H1 (cell line): Measurements from ENCODE around the gene TEX38. TPM values are rescaled to one million over a fixed set of nuclear protein-coding genes. Genes with fewer than 3 reads are reported as not detected.

Source experiments
- CTCF ChIA-PET: fragments of 300-600 bp; sonication (Branson Sonifier 250); formaldehyde crosslinking; loops from one replicate; lab custom pipeline; 2021; ENCODE audit not compliant: partially characterized antibody; lab: Charles Lee
- POLR2A ChIA-PET: fragments of 300-600 bp; sonication (Branson Sonifier 250); formaldehyde crosslinking; loops from one replicate; lab custom pipeline; 2021; ENCODE audit warnings: inconsistent platforms; ENCODE audit not compliant: partially characterized antibody; lab: Charles Lee
- DNase-seq, 2 experiments: peaks; one replicate each; pipeline versions ENCODE4 v3.0.0 to v3.0.0-alpha.2; 2010 to 2022; ENCODE audit warnings: low spot score in 2 of 2, low read depth in 1 of 2, mixed read lengths in 1 of 2
- FAIRE-seq: peaks from 2 replicates; lab custom pipeline; 2011; peaks lifted over from hg19 to GRCh38; lab: Jason Lieb, UNC
- H2AFZ ChIP-seq: 2 replicates; pipeline ENCODE4 v1.8.1; 2012; ENCODE audit warnings: low read length, inconsistent platforms
- H2AK5ac ChIP-seq: 2 replicates; pipeline ENCODE4 v1.6.1; 2013; ENCODE audit warnings: low read depth, low read length
- H2BK120ac ChIP-seq: replicated peaks from 2 replicates; pipeline ENCODE3; 2013; ENCODE audit warnings: low read depth, low read length, inconsistent platforms
- H2BK12ac ChIP-seq: 2 replicates; pipeline ENCODE4 v1.6.1; 2013; ENCODE audit warnings: low read depth, low read length
- H2BK15ac ChIP-seq: 2 replicates; pipeline ENCODE4 v1.6.1; 2013; ENCODE audit warnings: low read length
- H2BK20ac ChIP-seq: 2 replicates; pipeline ENCODE4 v1.6.1; 2013; ENCODE audit warnings: low read length
- H2BK5ac ChIP-seq: 2 replicates; pipeline ENCODE4 v1.6.1; 2013; ENCODE audit warnings: low read depth, low read length
- H3K14ac ChIP-seq: 2 replicates; pipeline ENCODE4 v1.6.1; 2013; ENCODE audit warnings: inconsistent platforms; ENCODE audit not compliant: insufficient read length
- H3K18ac ChIP-seq: 2 replicates; pipeline ENCODE4 v1.6.1; 2013; ENCODE audit warnings: low read length; ENCODE audit errors: extremely low read depth
- H3K23ac ChIP-seq: 2 replicates; pipeline ENCODE4 v1.6.1; 2013; ENCODE audit warnings: inconsistent platforms; ENCODE audit not compliant: insufficient read length
- H3K23me2 ChIP-seq: 2 replicates; pipeline ENCODE4 v1.6.1; 2013; ENCODE audit warnings: low read depth, low read length
- H3K27ac ChIP-seq: 2 replicates; pipeline ENCODE4 v1.6.1; 2011; ENCODE audit warnings: low read depth, low read length, inconsistent platforms
- H3K27me3 ChIP-seq, 4 experiments: replicated peaks in 1 of 4; 1 replicate in 1 of 4; 2 replicates in 3 of 4; pipeline versions ENCODE4 v1.6.1 to v1.8.1; 2011 to 2013; ENCODE audit warnings: low read length in 3 of 4, mild to moderate bottlenecking in 3 of 4, inconsistent platforms in 2 of 4, mixed read lengths in 2 of 4, moderate library complexity in 1 of 4; ENCODE audit not compliant: control insufficient read depth in 3 of 4, insufficient read depth in 3 of 4; ENCODE audit errors: extremely low read depth in 1 of 4
- H3K36me3 ChIP-seq, 4 experiments: 2 replicates each; pipeline versions ENCODE4 v1.6.1 to v1.8.1; 2011 to 2013; ENCODE audit warnings: mild to moderate bottlenecking in 4 of 4, low read length in 3 of 4, moderate library complexity in 2 of 4, control low read depth in 1 of 4, inconsistent platforms in 1 of 4; ENCODE audit not compliant: insufficient read depth in 4 of 4, control insufficient read depth in 2 of 4
- H3K4ac ChIP-seq: replicated peaks from 2 replicates; pipeline ENCODE3; 2013; ENCODE audit warnings: low read length, low read depth, mixed read lengths, inconsistent platforms; ENCODE audit not compliant: insufficient read length
- H3K4me1 ChIP-seq, 4 experiments: replicated peaks in 1 of 4; 1 replicate in 1 of 4; 2 replicates in 3 of 4; pipeline versions ENCODE4 v1.6.1 to v1.8.1; 2011 to 2013; ENCODE audit warnings: low read length in 3 of 4, inconsistent platforms in 2 of 4, mixed read lengths in 1 of 4; ENCODE audit not compliant: insufficient read depth in 4 of 4, control insufficient read depth in 3 of 4
- H3K4me2 ChIP-seq, 2 experiments: 2 replicates each; pipeline versions ENCODE4 v1.6.1 to v1.8.1; 2011 to 2013; ENCODE audit warnings: low read depth in 2 of 2, low read length in 2 of 2, control low read depth in 1 of 2, inconsistent platforms in 1 of 2, mild to moderate bottlenecking in 1 of 2; ENCODE audit not compliant: insufficient read depth in 1 of 2
- H3K4me3 ChIP-seq, 4 experiments: fragments of 200-600, 300-600 bp in 1 of 4; sonication (generic), shearing (Covaris generic), sonication (Bioruptor Twin) in 1 of 4; 2 replicates each; pipeline versions ENCODE4 v1.5.1 to v1.8.1; 2011 to 2016; ENCODE audit warnings: low read length in 4 of 4, low read depth in 3 of 4, control low read depth in 2 of 4, inconsistent platforms in 2 of 4, mild to moderate bottlenecking in 2 of 4, mixed read lengths in 1 of 4, moderate library complexity in 1 of 4; ENCODE audit not compliant: insufficient read depth in 2 of 4; ENCODE audit errors: extremely low read depth in 1 of 4
- H3K56ac ChIP-seq: replicated peaks from 2 replicates; pipeline ENCODE3; 2013; ENCODE audit warnings: low read depth, mild to moderate bottlenecking, mixed read lengths, low read length, inconsistent platforms; ENCODE audit not compliant: insufficient read length
- H3K79me1 ChIP-seq: 2 replicates; pipeline ENCODE4 v1.6.1; 2013; ENCODE audit warnings: low read depth, low read length, control low read depth
- H3K79me2 ChIP-seq, 2 experiments: 2 replicates each; pipeline versions ENCODE4 v1.6.1 to v1.8.1; 2012 to 2013; ENCODE audit warnings: low read length in 2 of 2, mild to moderate bottlenecking in 2 of 2, inconsistent platforms in 1 of 2; ENCODE audit not compliant: insufficient read depth in 2 of 2, control insufficient read depth in 1 of 2
- H3K9ac ChIP-seq, 4 experiments: replicated peaks in 1 of 4; 1 replicate in 1 of 4; 2 replicates in 3 of 4; pipeline versions ENCODE4 v1.6.1 to v1.8.1; 2011 to 2013; ENCODE audit warnings: low read depth in 3 of 4, low read length in 3 of 4, control low read depth in 2 of 4, mild to moderate bottlenecking in 2 of 4, moderate library complexity in 2 of 4, inconsistent platforms in 1 of 4; ENCODE audit errors: extremely low read depth in 1 of 4
- H3K9me3 ChIP-seq, 2 experiments: 2 replicates each; pipeline versions ENCODE4 v1.6.1 to v1.8.1; 2012 to 2013; ENCODE audit warnings: mild to moderate bottlenecking in 2 of 2, moderate library complexity in 2 of 2, control low read depth in 1 of 2, inconsistent platforms in 1 of 2, low read depth in 1 of 2, low read length in 1 of 2, mixed read lengths in 1 of 2; ENCODE audit not compliant: insufficient read depth in 2 of 2
- H4K20me1 ChIP-seq, 2 experiments: replicated peaks in 1 of 2; 2 replicates each; pipeline versions ENCODE3 to v1.8.1; 2011 to 2013; ENCODE audit warnings: inconsistent platforms in 2 of 2, low read length in 2 of 2, mild to moderate bottlenecking in 1 of 2; ENCODE audit not compliant: insufficient read depth in 2 of 2, control insufficient read depth in 1 of 2
- H4K5ac ChIP-seq: 2 replicates; pipeline ENCODE4 v1.6.1; 2013; ENCODE audit warnings: low read length, low read depth, mixed read lengths, inconsistent platforms; ENCODE audit not compliant: insufficient read length
- H4K8ac ChIP-seq: 2 replicates; pipeline ENCODE4 v1.8.0; 2013; ENCODE audit warnings: mild to moderate bottlenecking, moderate library complexity, low read length, inconsistent platforms; ENCODE audit not compliant: insufficient read depth; ENCODE audit errors: extremely low read depth
- H4K91ac ChIP-seq: replicated peaks from 2 replicates; pipeline ENCODE3; 2013; ENCODE audit warnings: low read length, mixed read lengths, inconsistent platforms; ENCODE audit not compliant: insufficient read length
- ATF2 ChIP-seq: IDR thresholded peaks from 2 replicates; pipeline ENCODE4 v1.6.1; 2012; ENCODE audit warnings: low read length, inconsistent platforms
- BACH1 ChIP-seq: IDR thresholded peaks from 2 replicates; pipeline ENCODE4 v1.6.1; 2012; ENCODE audit warnings: low read length, improper control_type of control experiment
- CEBPB ChIP-seq: IDR thresholded peaks from 2 replicates; pipeline ENCODE4 v1.6.1; 2012; ENCODE audit warnings: low read depth, low read length
- POLR2AphosphoS5 ChIP-seq: IDR thresholded peaks from 2 replicates; pipeline ENCODE4 v1.6.1; 2011; ENCODE audit warnings: low read depth, low read length
- SIX5 ChIP-seq: IDR thresholded peaks from 2 replicates; pipeline ENCODE4 v1.6.1; 2011; ENCODE audit warnings: mild to moderate bottlenecking, low read depth, low read length
- TBP ChIP-seq: IDR thresholded peaks from 2 replicates; pipeline ENCODE4 v1.6.1; 2011; ENCODE audit warnings: low read depth, low read length, improper control_type of control experiment
- TCF12 ChIP-seq: IDR thresholded peaks from 2 replicates; pipeline ENCODE4 v1.6.1; 2011; ENCODE audit warnings: low read depth, mild to moderate bottlenecking, low read length
- WGBS, 2 experiments: shearing (Covaris generic) in 1 of 2; methylation state at CpG; one replicate each; pipeline versions ENCODE4 v1.1.6 to v1.1.7; 2013 to 2015; ENCODE audit warnings: low lambda C conversion rate in 2 of 2, mixed read lengths in 2 of 2, inconsistent platforms in 1 of 2, low coverage in 1 of 2, missing lambda C conversion rate in 1 of 2; ENCODE audit not compliant: insufficient replicate concordance in 2 of 2, insufficient coverage in 1 of 2, insufficient read length in 1 of 2; ENCODE audit errors: extremely low coverage in 1 of 2, missing lambda C conversion rate in 1 of 2; 5-methylcytosine and 5-hydroxymethylcytosine counted together
- polyA plus RNA-seq, 7 experiments: library from polyadenylated mRNA; depleted of rRNA in 3 of 7; stranded (reverse) in 5 of 7; unstranded in 2 of 7; fragments of >200 nt in 5 of 7; fragments of 200-250 nt in 2 of 7; gene quantifications; 1 replicate in 5 of 7; 2 replicates in 1 of 7; 4 replicates in 1 of 7; pipeline versions ENCODE4 v1.2.1 to v1.2.3, GENCODE V29; 2011 to 2013; ENCODE audit warnings: missing spikeins in 2 of 7, mixed read lengths in 2 of 7
- total RNA-seq: library from RNA; stranded (reverse); fragmentation: NEBNext Ultra II Directional; extraction: Animal tissue kit (Norgen Biotek cat#: 25700); gene quantifications from 2 replicates; pipeline ENCODE4 v1.2.1, GENCODE V29; 2021

Gene TEX38
- total and polyA plus RNA-seq, 2 of the 8 experiments (the other 6 are each of a cell fraction or from before 2014, with no cell fraction given) = 0.33 TPM; not detected in 1

- H3K36me3 ChIP-seq = peaks cover 0 to 52% (median 12%) of the 10 kb centered on the region in 4 experiments; a peak in 6 of 8 replicates
- H3K18ac ChIP-seq = no peak overlapping the region
- H3K9ac ChIP-seq = no peak overlapping the region
- H3K4ac ChIP-seq = no peak overlapping the region
- H3K23ac ChIP-seq = no peak overlapping the region
- DNase-seq (no peak), FAIRE-seq (no peak)
- no peak overlapping the region for H2AFZ ChIP-seq
- no peak overlapping the region for H3K4me3 ChIP-seq
- no peaks in the 10 kb centered on the region for H3K79me2 ChIP-seq
- H3K4me1 ChIP-seq = no peaks in the 10 kb centered on the region
- no peak overlapping the region for H2BK12ac ChIP-seq
- H3K79me1 ChIP-seq = no peaks in the 10 kb centered on the region
- no peak overlapping the region for H2BK15ac ChIP-seq
- no peak for TF ChIP-seq CEBPB
- no peak for TF ChIP-seq TBP
- TF ChIP-seq BACH1 = no peak
- TF ChIP-seq TCF12 = no peak
- TF ChIP-seq SIX5 = no peak
- TF ChIP-seq POLR2AphosphoS5 = no peak
- TF ChIP-seq ATF2 = no peak
- H4K8ac ChIP-seq = no peak overlapping the region
- H3K23me2 ChIP-seq = no peaks in the 10 kb centered on the region
- H4K20me1 ChIP-seq = no peaks in the 10 kb centered on the region
- no peak overlapping the region for H3K4me2 ChIP-seq
- H3K27ac ChIP-seq = no peak overlapping the region
- no peak overlapping the region for H2BK120ac ChIP-seq
- CTCF ChIA-PET = interaction anchor here (1.4 to 1.7 kb wide), 3 partner anchors 9 to 243 kb away, joined by 4 to 7 read pairs (median 4); partner anchors contain the start of gene ATPAF1
- WGBS, 2 experiments = 91% methylated on average over 2 of the region's 2 CpGs; no CpG with 5 or more reads in 1 of the 2 experiments
- H3K56ac ChIP-seq = no peak overlapping the region
- H3K14ac ChIP-seq = no peak overlapping the region
- H2BK5ac ChIP-seq = no peak overlapping the region
- H4K91ac ChIP-seq = no peak overlapping the region
- no peaks in the 10 kb centered on the region for H3K27me3 ChIP-seq
- POLR2A ChIA-PET = no interaction called here
- no peak overlapping the region for H2AK5ac ChIP-seq
- H4K5ac ChIP-seq = no peak overlapping the region
- no peaks in the 10 kb centered on the region for H3K9me3 ChIP-seq
- no peak overlapping the region for H2BK20ac ChIP-seq
Measured at GRCh38 chr1:46656643-46657042, 15.0 kb upstream of the TEX38 start.
